Measurements from ENCODE around the gene EYA2. TPM values are rescaled to one million over a fixed set of nuclear protein-coding genes. Genes with fewer than 3 reads are reported as not detected.

Gene EYA2
- total RNA-seq, 1 experiment from 2014 or later, result 0.74 TPM

DNA sequence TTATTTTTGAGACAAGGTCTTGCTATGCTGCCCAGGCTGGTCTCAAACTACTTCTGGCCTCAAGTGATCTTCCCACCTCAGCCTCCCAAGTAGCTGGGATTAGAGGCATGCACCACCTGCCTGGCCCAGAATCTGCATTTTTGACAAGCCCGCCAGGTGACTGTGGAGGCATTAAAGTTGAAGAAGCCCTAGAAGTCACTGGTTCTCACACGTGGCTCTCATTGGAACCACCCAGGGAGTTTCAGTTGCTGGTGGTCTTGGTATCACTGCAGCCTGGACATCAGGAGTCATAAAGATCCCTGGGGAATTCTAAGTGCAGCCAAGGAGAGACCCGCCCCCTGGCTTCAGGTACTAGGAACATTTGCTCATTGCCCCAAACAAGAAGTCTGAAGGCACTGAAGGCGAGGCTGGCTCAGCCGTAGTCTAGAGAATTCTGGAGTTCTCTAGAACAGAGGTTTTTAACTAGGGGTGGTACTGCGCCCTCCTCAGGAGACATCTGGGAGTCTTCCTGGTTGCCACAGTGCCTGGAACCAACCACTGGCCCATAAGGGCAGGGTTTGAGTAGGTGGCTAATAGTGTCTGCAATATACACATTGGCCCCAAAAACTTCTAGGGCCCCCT lies 279.1 kb downstream of the EYA2 start:
- no peak overlapping the region for H2BK12ac ChIP-seq (ENCODE audit: insufficient read length, low read depth, low read length)
- no peaks in the 10 kb centered on the region for H3K79me1 ChIP-seq (ENCODE audit: insufficient read depth, low read depth, low read length, poor library complexity, severe bottlenecking)
- no peak overlapping the region for H3K23ac ChIP-seq (ENCODE audit: insufficient read length, low read depth, low read length)
- no peak overlapping the region for H2BK120ac ChIP-seq (ENCODE audit: low read depth, low read length, poor library complexity, severe bottlenecking)
- TF ChIP-seq, protein P1, sequence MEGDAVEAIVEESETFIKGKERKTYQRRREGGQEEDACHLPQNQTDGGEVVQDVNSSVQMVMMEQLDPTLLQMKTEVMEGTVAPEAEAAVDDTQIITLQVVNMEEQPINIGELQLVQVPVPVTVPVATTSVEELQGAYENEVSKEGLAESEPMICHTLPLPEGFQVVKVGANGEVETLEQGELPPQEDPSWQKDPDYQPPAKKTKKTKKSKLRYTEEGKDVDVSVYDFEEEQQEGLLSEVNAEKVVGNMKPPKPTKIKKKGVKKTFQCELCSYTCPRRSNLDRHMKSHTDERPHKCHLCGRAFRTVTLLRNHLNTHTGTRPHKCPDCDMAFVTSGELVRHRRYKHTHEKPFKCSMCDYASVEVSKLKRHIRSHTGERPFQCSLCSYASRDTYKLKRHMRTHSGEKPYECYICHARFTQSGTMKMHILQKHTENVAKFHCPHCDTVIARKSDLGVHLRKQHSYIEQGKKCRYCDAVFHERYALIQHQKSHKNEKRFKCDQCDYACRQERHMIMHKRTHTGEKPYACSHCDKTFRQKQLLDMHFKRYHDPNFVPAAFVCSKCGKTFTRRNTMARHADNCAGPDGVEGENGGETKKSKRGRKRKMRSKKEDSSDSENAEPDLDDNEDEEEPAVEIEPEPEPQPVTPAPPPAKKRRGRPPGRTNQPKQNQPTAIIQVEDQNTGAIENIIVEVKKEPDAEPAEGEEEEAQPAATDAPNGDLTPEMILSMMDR (conservative IDR thresholded peaks at IDR 0.05), result peak; percentile 52; the same call in 2 of the 3 replicates
- no peak overlapping the region for H4K8ac ChIP-seq (replicated peaks; ENCODE audit: insufficient read length, low read depth, low read length)
- no peak overlapping the region for H3K4me2 ChIP-seq (ENCODE audit: insufficient read depth, insufficient read length, low read length)
- H3K27me3 ChIP-seq (ENCODE audit: insufficient read depth, low read length), result no peaks in the 10 kb centered on the region
- H3K4me1 ChIP-seq (ENCODE audit: insufficient read depth, low read length), result no peaks in the 10 kb centered on the region
- no peak overlapping the region for H3T11ph ChIP-seq (ENCODE audit: low read length)
- Mint-ChIP-seq H3K4me3 (no peak overlapping the region), H3K36me3 (ENCODE audit: insufficient read depth in 1 of 3, low read depth in 3 of 3) (no peaks in the 10 kb centered on the region), H3K27ac (no peak overlapping the region), H3K4me1 (peaks cover 0 to 9% of the 10 kb centered on the region in 2 experiments; a peak in 2 of 4 replicates), H3K27me3 (ENCODE audit: low read depth) (peaks cover 2% of the 10 kb centered on the region), H3K9me3 (no peaks in the 10 kb centered on the region)
- H3K9me3 ChIP-seq (ENCODE audit: control insufficient read depth, low read depth, low read length), result no peaks in the 10 kb centered on the region
- H3K18ac ChIP-seq (ENCODE audit: insufficient read length, low read depth, low read length), result no peak overlapping the region
- H2BK20ac ChIP-seq (ENCODE audit: low read depth, low read length, poor library complexity, severe bottlenecking), result no peak overlapping the region
- no peak overlapping the region for H2BK5ac ChIP-seq (ENCODE audit: insufficient read length, low read length)
- H3K4ac ChIP-seq (ENCODE audit: low read depth, low read length), result no peak overlapping the region
- WGBS (ENCODE audit: extremely low coverage, insufficient read length, low lambda C conversion rate), result no CpG with 5 or more reads among the region's 6 CpGs
- H2AK5ac ChIP-seq (ENCODE audit: insufficient read length, low read length), result no peak overlapping the region
- no peak overlapping the region for H3K14ac ChIP-seq (ENCODE audit: insufficient read depth, low read length)
- H3K9ac ChIP-seq (ENCODE audit: extremely low read depth, insufficient read length, low read length), result no peak overlapping the region
- H3K27ac ChIP-seq (ENCODE audit: insufficient read length, low read depth, low read length), result no peak overlapping the region
- no peak overlapping the region for H2BK15ac ChIP-seq (ENCODE audit: low read depth, low read length)
- no peaks in the 10 kb centered on the region for H3K23me2 ChIP-seq (ENCODE audit: insufficient read length, low read depth, low read length, poor library complexity, severe bottlenecking)
- H2AFZ ChIP-seq (ENCODE audit: low read length), result no peak overlapping the region
- DNase-seq, result peak; percentile 49
- no peaks in the 10 kb centered on the region for H3K79me2 ChIP-seq (ENCODE audit: insufficient read depth, low read length)
- no peaks in the 10 kb centered on the region for H4K20me1 ChIP-seq (ENCODE audit: control insufficient read depth, insufficient read depth, insufficient read length)
- H4K5ac ChIP-seq (ENCODE audit: insufficient read length, low read depth, low read length), result no peak overlapping the region
- H3K56ac ChIP-seq (ENCODE audit: insufficient read length, low read depth, low read length), result no peak overlapping the region
- no peak overlapping the region for H4K91ac ChIP-seq (ENCODE audit: insufficient read length, low read depth, low read length)
